ENCODE data around the gene MYT1. TPM values are rescaled to one million over a fixed set of nuclear protein-coding genes. Genes with fewer than 3 reads are reported as not detected.

MYT1 gene
- total and polyA plus RNA-seq, 2 of the 8 experiments (the other 6 are each of a cell fraction or from before 2014, with no cell fraction given) = 0.63 to 2.0 TPM

GRCh38 chr20:64200740-64201139 is 36.5 kb downstream of the MYT1 start:
- Histone ChIP-seq H2BK20ac (ENCODE audit: low read length) (no peak overlapping the region), H3K4me3 (ENCODE audit: extremely low read depth in 1 of 4, insufficient read depth in 2 of 4, low read depth in 3 of 4, low read length in 4 of 4) (no peak overlapping the region), H3K79me2 (ENCODE audit: control insufficient read depth in 1 of 2, insufficient read depth in 2 of 2, low read length in 2 of 2) (no peaks in the 10 kb centered on the region), H4K5ac (ENCODE audit: insufficient read length, low read depth, low read length) (no peak overlapping the region), H2BK5ac (ENCODE audit: low read depth, low read length) (no peak overlapping the region; the same call in 1 of the 2 replicates), H2AFZ (ENCODE audit: low read length) (no peak overlapping the region), H3K27me3 (replicated peaks in 1 of 4; ENCODE audit: control insufficient read depth in 3 of 4, extremely low read depth in 1 of 4, insufficient read depth in 3 of 4, low read length in 3 of 4) (no peaks in the 10 kb centered on the region), H2BK15ac (ENCODE audit: low read length) (no peak overlapping the region), H3K4me2 (ENCODE audit: insufficient read depth in 1 of 2, low read depth in 2 of 2, low read length in 2 of 2) (no peak overlapping the region), H2BK120ac (replicated peaks; ENCODE audit: low read depth, low read length) (no peak overlapping the region), H3K56ac (replicated peaks; ENCODE audit: insufficient read length, low read depth, low read length) (no peak overlapping the region), H3K36me3 (ENCODE audit: control insufficient read depth in 2 of 4, insufficient read depth in 4 of 4, low read length in 3 of 4) (no peaks in the 10 kb centered on the region), H3K4me1 (replicated peaks in 1 of 4; ENCODE audit: control insufficient read depth in 3 of 4, insufficient read depth in 4 of 4, low read length in 3 of 4) (peaks cover 0 to 6% (median 2%) of the 10 kb centered on the region in 4 experiments; a peak in 4 of 7 replicates), H3K23ac (ENCODE audit: insufficient read length) (no peak overlapping the region), H4K8ac (ENCODE audit: extremely low read depth, insufficient read depth, low read length) (no peak overlapping the region), H3K79me1 (ENCODE audit: low read depth, low read length) (no peaks in the 10 kb centered on the region), H3K9ac (replicated peaks in 1 of 4; ENCODE audit: extremely low read depth in 1 of 4, low read depth in 3 of 4, low read length in 3 of 4) (no peak overlapping the region), H3K4ac (replicated peaks; ENCODE audit: insufficient read length, low read depth, low read length) (no peak overlapping the region), H4K91ac (replicated peaks; ENCODE audit: insufficient read length, low read length) (no peak overlapping the region), H3K23me2 (ENCODE audit: low read depth, low read length) (no peaks in the 10 kb centered on the region), H3K14ac (ENCODE audit: insufficient read length) (no peak overlapping the region), H3K9me3 (ENCODE audit: insufficient read depth in 2 of 2, low read depth in 1 of 2, low read length in 1 of 2) (peaks cover 0 to 7% of the 10 kb centered on the region in 2 experiments; a peak in 1 of 4 replicates), H3K27ac (ENCODE audit: low read depth, low read length) (no peak overlapping the region), H2BK12ac (ENCODE audit: low read depth, low read length) (no peak overlapping the region), H3K18ac (ENCODE audit: extremely low read depth, low read length) (no peak overlapping the region), H4K20me1 (replicated peaks in 1 of 2; ENCODE audit: control insufficient read depth in 1 of 2, insufficient read depth in 2 of 2, low read length in 2 of 2) (no peaks in the 10 kb centered on the region), H2AK5ac (ENCODE audit: low read depth, low read length) (no peak overlapping the region)
- no peak for TF ChIP-seq SP1 (IDR thresholded peaks at IDR 0.05; ENCODE audit: low read depth, low read length)
- no peak for TF ChIP-seq RBBP5 (IDR thresholded peaks at IDR 0.05; ENCODE audit: borderline replicate concordance, low read depth, low read length)
- no peak for TF ChIP-seq POLR2AphosphoS5 (IDR thresholded peaks at IDR 0.05; ENCODE audit: low read depth, low read length)
- TF ChIP-seq, protein P1, sequence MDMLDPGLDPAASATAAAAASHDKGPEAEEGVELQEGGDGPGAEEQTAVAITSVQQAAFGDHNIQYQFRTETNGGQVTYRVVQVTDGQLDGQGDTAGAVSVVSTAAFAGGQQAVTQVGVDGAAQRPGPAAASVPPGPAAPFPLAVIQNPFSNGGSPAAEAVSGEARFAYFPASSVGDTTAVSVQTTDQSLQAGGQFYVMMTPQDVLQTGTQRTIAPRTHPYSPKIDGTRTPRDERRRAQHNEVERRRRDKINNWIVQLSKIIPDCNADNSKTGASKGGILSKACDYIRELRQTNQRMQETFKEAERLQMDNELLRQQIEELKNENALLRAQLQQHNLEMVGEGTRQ (IDR thresholded peaks at IDR 0.05; ENCODE audit: low read length) = no peak
- TF ChIP-seq, protein P2, sequence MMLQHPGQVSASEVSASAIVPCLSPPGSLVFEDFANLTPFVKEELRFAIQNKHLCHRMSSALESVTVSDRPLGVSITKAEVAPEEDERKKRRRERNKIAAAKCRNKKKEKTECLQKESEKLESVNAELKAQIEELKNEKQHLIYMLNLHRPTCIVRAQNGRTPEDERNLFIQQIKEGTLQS (IDR thresholded peaks at IDR 0.05; ENCODE audit: insufficient read depth, low read depth, low read length) = no peak
- TF ChIP-seq FOSL1 (IDR thresholded peaks at IDR 0.05; ENCODE audit: insufficient read depth, low read depth, low read length) = no peak
- no peak for TF ChIP-seq KDM5A (IDR thresholded peaks at IDR 0.05; ENCODE audit: low read length)
- no peak for TF ChIP-seq KDM1A (IDR thresholded peaks at IDR 0.05; ENCODE audit: borderline replicate concordance, low read length)
- TF ChIP-seq SP4 (IDR thresholded peaks at IDR 0.05; ENCODE audit: low read length) = no peak
- CTCF ChIA-PET (ENCODE audit: partially characterized antibody) = interaction anchor here (0.6 to 1.7 kb wide), 3 partner anchors 12 to 54 kb away, joined by 3 to 8 read pairs (median 4); no protein-coding TSS in a partner anchor
- FAIRE-seq (no peak), DNase-seq (ENCODE audit: low read depth in 1 of 2, low spot score in 2 of 2) (no peak)
- POLR2A ChIA-PET (ENCODE audit: partially characterized antibody) = interaction anchor here (0.8 kb wide), 1 partner anchor 10 kb away, joined by 3 read pairs; no protein-coding TSS in a partner anchor
- 89% methylated on average over 16 of the region's 16 CpGs; no CpG with 5 or more reads in 1 of the 2 experiments for WGBS, 2 experiments (ENCODE audit: extremely low coverage in 1 of 2, insufficient coverage in 1 of 2, insufficient read length in 1 of 2, insufficient replicate concordance in 2 of 2, low coverage in 1 of 2, low lambda C conversion rate in 2 of 2, missing lambda C conversion rate in 1 of 2)

Data from H1 (cell line).